ENCODE results near the gene MAP3K6.

GRCh38 chr1:27372022-27372807 is 5.5 kb upstream of the MAP3K6 start:
- TF ChIP-seq CTCF (IDR thresholded peaks at IDR 0.05; ENCODE audit: extremely low read depth in 1 of 2, insufficient read depth in 1 of 2, low read depth in 1 of 2, low read length in 2 of 2), result no peak
- TF ChIP-seq EZH2 (IDR thresholded peaks at IDR 0.05; ENCODE audit: borderline replicate concordance, low read depth, low read length, severe bottlenecking), result no peak
- TF ChIP-seq JUN (IDR thresholded peaks at IDR 0.05; ENCODE audit: borderline replicate concordance, insufficient read depth, insufficient read length, low read depth), result no peak

Measured in endothelial cell of umbilical vein (primary cell).